Duodenal mucosa (tissue), 2 donors: Measurements from ENCODE around the gene PALMD.

Experiments
- H3K27ac ChIP-seq: one replicate; pipeline ENCODE4 v1.7.0; 2013; ENCODE audit warnings: low read depth, low read length
- H3K27me3 ChIP-seq, 2 donors: one replicate each; pipeline ENCODE4 v1.7.0; 2013; ENCODE audit warnings: low read length in 2 of 2, control low read depth in 1 of 2; ENCODE audit not compliant: insufficient read depth in 2 of 2, control insufficient read depth in 1 of 2
- H3K36me3 ChIP-seq, 2 donors: one replicate each; pipeline ENCODE4 v1.7.0; 2013; ENCODE audit warnings: low read length in 2 of 2, control low read depth in 1 of 2; ENCODE audit not compliant: insufficient read depth in 2 of 2, control insufficient read depth in 1 of 2
- H3K4me1 ChIP-seq, 2 donors: one replicate each; pipeline ENCODE4 v1.7.0; 2013; ENCODE audit warnings: low read length in 2 of 2, control low read depth in 1 of 2; ENCODE audit not compliant: insufficient read depth in 2 of 2, control insufficient read depth in 1 of 2
- H3K4me3 ChIP-seq, 2 donors: one replicate each; pipeline ENCODE4 v1.7.0; 2013; ENCODE audit warnings: low read length in 2 of 2, low read depth in 1 of 2
- H3K9ac ChIP-seq, 2 donors: one replicate each; pipeline ENCODE4 v1.7.0; 2013; ENCODE audit warnings: low read length in 2 of 2, low read depth in 1 of 2
- H3K9me3 ChIP-seq, 2 donors: one replicate each; pipeline ENCODE4 v1.7.0; 2013; ENCODE audit warnings: low read length in 2 of 2, control low read depth in 1 of 2; ENCODE audit not compliant: control insufficient read depth in 1 of 2

The PALMD gene

DNA sequence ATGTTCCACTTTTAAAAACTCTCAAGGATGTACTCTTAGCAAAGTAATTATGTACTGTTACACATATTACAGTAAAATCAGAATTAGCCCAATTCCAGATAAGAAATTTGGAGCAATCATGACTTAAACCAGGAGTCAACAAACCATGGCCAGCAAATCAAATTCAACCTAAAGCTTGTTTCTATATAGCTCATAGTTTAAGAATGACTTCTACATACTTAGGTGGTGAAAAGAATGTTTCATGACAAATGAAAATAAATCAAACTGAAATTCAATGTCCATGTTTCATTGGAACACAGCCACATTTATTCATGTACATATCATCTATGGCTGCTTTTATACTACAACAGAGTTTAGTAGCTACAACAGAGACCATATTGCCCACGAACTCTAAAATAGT is 85.5 kb downstream of the PALMD start:
- H3K9ac ChIP-seq, result no peak overlapping the region
- no peaks in the 10 kb centered on the region for H3K27me3 ChIP-seq
- H3K9me3 ChIP-seq, result no peaks in the 10 kb centered on the region
- H3K27ac ChIP-seq, result no peak overlapping the region
- H3K4me1 ChIP-seq, result peaks cover 0 to 5% of the 10 kb centered on the region in 2 donors
- H3K36me3 ChIP-seq, result peaks cover 0 to 4% of the 10 kb centered on the region in 2 donors
- H3K4me3 ChIP-seq, result no peak overlapping the region

DNA sequence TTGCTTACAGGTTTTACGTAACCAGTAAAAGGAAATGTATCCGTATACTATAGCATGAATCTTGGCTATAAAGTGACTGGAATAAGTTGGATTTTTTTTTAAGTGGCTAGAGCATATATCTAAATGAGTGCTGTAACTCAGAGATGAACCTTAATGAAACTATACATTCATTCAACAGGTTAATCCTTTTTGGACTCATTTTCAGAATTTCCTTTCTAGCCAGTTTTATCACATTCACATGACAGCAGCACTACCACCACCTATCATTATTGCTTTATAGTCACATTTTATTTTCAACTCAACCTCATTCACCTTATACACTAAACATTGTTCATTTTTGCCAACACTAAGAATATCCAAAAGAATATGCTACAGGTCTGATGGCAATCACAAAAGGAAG is 89.9 kb downstream of the PALMD start:
- no peaks in the 10 kb centered on the region for H3K27me3 ChIP-seq
- no peak overlapping the region for H3K27ac ChIP-seq
- H3K9ac ChIP-seq, result no peak overlapping the region
- H3K9me3 ChIP-seq, result no peaks in the 10 kb centered on the region
- H3K4me1 ChIP-seq, result peaks cover 7 to 9% of the 10 kb centered on the region in 2 donors
- no peak overlapping the region for H3K4me3 ChIP-seq
- H3K36me3 ChIP-seq, result peaks cover 0 to 6% of the 10 kb centered on the region in 2 donors

DNA sequence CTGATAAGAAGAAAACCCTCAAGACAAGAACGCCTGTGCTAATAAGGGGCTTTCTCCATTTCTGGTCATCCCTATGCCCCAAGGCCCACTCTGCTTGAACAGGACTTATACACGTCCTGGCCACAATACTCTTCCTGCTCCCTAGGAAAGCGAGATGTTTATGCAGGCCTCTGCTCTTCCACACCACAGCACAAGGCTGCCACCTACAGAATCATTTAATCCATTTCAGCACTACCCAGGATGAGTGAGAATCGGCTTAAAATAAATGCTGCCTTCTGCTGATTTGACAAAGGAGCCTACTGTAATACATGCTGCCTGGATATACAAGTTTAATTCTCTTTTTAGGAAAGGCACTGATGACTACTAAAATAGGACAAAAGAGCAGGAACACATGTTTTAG is 91.1 kb downstream of the PALMD start:
- H3K9me3 ChIP-seq, result no peaks in the 10 kb centered on the region
- no peak overlapping the region for H3K4me3 ChIP-seq
- no peak overlapping the region for H3K27ac ChIP-seq
- no peaks in the 10 kb centered on the region for H3K27me3 ChIP-seq
- peaks cover 7 to 9% of the 10 kb centered on the region in 2 donors for H3K4me1 ChIP-seq
- no peak overlapping the region for H3K9ac ChIP-seq
- H3K36me3 ChIP-seq, result peaks cover 0 to 12% of the 10 kb centered on the region in 2 donors

DNA sequence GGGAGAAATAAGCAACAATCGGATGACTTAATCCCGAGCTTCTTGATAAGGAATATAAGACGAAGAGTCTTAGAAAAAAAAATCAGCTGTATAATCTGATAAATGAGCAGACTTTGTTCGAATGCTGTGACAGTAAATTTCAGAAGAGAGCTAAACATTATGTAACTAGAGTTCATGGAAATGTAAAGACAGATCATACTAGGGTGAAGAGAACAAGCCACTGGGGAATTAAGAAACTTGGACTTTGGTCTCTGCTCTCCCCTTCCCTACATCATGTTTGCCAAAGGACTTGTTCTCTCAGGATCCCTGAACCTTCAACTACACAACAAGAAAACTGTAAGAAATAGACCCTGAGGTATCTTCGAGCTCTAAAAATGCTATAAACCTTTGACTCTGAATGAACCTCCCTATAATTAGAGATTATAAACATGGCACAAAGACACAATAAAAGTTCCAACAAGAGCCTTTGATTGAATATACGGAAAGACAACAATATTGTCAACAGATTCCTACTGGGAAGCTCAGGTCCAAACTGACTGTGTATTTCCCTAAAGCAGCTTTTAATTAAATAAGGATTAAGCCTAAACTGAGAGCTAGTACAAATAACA is 93.0 kb downstream of the PALMD start:
- no peak overlapping the region for H3K9ac ChIP-seq
- H3K9me3 ChIP-seq, result no peaks in the 10 kb centered on the region
- H3K27ac ChIP-seq, result no peak overlapping the region
- peaks cover 0 to 12% of the 10 kb centered on the region in 2 donors for H3K36me3 ChIP-seq
- no peaks in the 10 kb centered on the region for H3K27me3 ChIP-seq
- no peak overlapping the region for H3K4me3 ChIP-seq
- peaks cover 7 to 9% of the 10 kb centered on the region in 2 donors for H3K4me1 ChIP-seq

DNA sequence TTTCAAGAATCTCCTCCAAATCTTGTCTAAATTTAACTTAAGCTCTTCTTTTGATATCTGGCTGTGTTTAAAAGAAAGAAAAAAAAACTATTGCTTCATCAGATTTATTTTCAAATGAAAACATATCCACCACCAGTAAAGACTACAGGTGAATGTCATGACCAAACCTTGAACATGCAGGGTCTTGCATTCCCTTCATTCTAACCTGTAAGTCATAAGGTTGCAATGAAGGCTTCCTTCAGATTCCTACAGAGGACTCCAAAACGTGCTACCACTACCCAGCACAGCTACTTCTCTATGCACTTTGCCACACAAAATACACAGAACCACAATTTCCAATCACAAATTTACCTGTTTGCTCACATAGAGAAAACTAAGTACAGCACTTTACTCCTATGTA is 94.2 kb downstream of the PALMD start:
- no peaks in the 10 kb centered on the region for H3K9me3 ChIP-seq
- H3K9ac ChIP-seq, result no peak overlapping the region
- peaks cover 7 to 9% of the 10 kb centered on the region in 2 donors for H3K4me1 ChIP-seq
- peaks cover 0 to 9% of the 10 kb centered on the region in 2 donors for H3K36me3 ChIP-seq
- no peaks in the 10 kb centered on the region for H3K27me3 ChIP-seq
- H3K4me3 ChIP-seq, result no peak overlapping the region
- no peak overlapping the region for H3K27ac ChIP-seq
